ENCODE data around the gene ANO7.

The ANO7 gene

GRCh38 chr2:241258505-241259280 lies 70.2 kb downstream of the ANO7 start:
- no peak for DNase-seq

GRCh38 chr2:241260911-241261310 lies 72.4 kb downstream of the ANO7 start:
- no peak for DNase-seq

- DNase-seq = no peak
Measured at GRCh38 chr2:241261628-241262027, 73.2 kb downstream of the ANO7 start.

DNA sequence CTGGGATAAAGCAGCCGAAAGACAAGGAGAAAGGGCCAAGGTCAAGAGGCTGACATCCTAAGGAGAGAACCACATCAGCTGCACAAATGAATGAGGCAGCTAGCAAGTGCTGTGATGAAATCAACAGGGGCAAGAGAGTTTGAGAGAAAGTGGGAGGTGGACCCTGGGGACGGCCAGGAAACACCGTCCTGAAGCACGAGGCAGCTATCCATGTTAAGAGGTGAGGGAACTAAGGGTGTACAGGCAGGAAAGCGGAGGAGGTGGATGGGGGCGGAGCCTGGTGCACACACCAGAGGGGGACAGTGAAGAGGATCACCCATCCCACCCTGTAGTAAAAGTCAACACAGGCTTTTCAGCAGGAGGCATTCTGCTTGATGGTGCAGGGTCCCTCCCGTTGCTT lies 74.6 kb downstream of the ANO7 start:
- DNase-seq = no peak

DNA sequence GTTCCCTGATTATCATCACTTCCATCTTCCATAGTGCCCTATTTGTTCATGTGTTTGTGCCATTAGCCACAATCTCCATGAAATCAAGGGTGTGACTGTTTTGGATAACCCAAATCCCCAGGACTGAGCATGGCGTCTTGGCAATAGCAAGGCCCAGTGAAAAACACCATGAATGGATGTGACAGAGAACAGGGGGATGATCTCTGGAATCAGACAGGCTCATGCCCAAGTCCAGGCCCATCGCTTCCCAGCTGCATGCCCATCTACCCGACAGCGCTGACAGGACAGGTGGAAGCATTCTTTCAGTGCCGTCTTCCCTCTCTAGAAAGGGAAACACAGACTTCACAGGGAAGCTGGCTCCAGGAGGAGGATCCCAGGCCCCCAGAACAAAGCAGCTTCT lies 77.0 kb downstream of the ANO7 start:
- no peak for DNase-seq

DNA sequence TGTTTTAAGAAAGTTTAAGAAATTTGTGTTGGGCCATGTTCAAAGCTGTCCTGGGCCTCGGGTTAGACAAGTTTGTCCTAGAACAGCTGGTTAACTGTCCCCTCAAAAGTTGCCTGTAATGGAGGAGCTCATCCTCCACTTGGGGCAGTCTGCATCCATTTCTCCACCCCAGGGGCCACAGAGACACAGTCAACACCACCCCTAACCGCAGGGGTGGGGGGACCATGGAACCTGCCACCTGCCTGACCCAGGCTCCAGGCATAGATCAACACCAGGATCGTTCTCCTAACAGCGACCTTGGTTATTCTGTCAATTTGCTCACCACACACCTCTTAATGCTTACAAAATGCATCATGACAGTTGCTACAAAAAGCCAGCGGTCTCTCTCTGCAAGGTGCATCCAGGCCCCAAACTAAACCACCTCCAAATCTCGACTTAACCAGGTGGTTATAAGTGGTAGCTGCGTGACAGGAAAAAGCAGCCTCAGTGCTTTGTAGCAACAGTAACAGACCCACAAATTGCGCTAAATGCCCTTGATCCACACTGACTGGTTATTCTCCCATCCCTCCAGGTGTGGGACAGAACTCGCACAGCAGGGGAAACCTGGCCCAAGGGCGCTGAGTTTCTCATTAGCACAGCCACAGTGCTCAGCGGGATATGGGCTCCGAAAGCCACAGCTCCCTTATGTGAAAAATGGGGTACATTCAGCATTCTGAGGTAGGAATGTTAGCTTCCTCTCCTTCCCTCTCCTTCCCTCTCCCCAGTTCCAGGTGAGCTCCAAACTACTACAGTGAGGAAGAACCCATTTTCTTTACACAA lies 79.0 kb downstream of the ANO7 start:
- DNase-seq = no peak

GRCh38 chr2:241268306-241268705 lies 79.8 kb downstream of the ANO7 start:
- no peak for DNase-seq

DNA sequence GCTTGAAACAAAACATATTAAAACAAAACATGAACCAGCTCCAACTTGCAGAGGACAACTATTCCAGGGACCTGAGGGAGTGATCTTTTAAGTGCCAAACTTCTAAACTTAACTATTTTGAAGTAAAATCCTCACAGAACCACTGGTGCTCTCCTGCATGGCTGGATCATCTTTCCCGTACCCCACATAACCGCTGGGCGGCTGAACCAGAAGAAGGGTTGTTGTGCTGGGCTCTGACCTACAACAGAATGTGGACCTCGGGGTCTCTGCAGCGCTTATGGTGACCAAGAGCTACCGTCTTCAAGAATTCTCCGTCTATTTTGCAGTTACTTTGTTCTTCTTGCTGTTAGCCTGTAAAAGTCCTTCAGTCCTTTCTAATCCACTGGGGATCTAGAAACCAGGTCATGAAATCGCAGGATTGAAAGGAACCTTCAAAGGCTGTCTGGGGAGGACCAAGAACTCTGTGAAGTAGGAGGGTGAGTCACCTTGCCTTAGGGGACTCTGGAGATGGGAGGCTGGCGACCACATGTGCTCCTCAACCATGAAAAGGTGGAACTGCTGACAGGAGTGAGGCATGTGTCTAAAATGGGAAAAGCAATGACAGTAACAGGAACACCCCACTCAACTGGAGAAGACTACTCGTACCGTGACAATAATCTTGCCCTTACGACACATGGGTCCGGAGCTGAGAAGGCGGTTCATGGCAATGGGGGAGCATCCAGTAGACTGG lies 80.4 kb downstream of the ANO7 start:
- DNase-seq = no peak

- no peak for DNase-seq
Measured at GRCh38 chr2:241269707-241270520, 81.4 kb downstream of the ANO7 start.

GRCh38 chr2:241270531-241270930 lies 82.1 kb downstream of the ANO7 start:
- no peak for DNase-seq

GRCh38 chr2:241271706-241272302 lies 83.3 kb downstream of the ANO7 start:
- no peak for DNase-seq

DNA sequence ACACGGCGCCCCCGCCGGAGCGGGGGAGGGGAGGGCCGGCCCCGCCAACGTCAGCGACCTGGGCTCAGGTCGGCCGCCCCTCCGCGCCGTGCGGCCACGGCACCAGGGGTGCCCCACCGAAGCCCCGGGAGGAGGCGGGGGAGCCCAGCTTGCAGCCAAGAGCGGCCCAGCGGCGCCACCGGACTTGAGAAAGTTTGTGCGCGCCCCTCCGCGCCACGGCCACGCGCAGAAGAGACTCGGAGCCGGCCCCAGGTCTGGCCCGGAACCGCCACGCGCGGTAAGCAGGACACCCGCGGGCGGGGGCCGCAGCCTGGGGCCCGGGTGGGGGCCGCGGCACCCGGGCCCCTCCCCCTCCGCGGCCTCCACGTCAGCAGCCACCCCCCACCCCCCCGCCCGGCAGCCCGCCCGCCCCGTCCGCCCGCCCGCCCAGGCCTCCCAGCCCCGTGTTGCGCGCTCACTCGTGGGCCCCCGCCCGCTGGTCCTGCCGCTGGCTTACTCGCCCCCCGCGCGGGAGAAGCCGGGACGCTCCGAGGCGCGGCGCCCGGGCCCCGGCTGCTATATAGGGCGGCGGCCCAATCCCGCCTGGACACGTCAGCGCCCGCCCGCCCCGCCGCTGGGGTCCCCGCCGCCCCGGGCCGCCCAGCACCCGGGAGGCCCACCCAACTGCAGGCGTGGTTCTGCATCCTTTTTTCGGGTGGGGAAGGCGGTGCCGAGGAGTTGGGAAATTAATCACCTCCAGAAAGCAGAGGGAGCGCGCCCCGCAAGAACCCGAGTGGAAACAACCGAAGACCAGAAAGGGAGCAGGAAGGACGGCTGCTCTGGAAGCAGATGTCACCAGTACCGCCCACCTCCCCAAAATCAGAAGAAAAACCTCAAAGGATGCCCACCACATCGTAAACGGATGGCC lies 84.1 kb downstream of the ANO7 start:
- no peak for DNase-seq

DNA sequence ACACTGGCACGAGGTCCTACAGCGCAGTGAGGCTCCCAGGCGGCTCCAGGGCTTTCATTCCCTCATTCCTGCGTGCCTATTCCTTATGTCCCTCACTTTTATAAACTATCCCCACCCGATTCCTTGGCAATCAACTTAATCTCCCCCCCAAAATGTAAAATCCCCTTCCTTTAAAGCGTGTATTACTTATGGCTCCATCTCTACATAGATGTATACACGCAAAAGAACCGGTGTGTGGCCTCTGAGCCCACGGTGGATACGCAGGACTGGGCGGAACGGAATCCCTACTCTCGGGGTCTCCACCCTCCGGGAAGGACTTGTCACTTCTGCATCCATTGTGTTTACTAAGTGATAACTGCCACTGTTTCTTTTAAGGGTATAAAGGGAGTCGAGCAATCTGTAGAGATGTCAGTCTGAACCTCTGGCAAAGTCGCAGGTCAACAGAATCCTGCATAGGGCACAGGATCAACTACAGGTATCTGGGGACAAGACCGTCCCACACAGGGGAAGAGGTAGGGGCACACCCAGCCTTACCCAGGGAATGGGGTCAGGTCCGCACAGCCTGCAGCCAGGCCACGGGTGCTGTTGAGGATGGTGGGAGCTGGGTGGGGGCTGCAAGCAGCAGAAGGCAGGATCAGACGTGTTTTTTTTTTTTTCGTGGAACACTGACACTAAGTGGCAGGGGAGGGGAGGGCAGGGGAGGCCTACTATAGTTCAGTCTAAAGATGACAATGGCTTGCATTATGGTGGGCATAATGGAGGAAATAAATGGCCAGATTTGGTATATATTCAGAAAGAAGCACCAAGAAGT lies 84.9 kb downstream of the ANO7 start:
- no peak for DNase-seq

DNA sequence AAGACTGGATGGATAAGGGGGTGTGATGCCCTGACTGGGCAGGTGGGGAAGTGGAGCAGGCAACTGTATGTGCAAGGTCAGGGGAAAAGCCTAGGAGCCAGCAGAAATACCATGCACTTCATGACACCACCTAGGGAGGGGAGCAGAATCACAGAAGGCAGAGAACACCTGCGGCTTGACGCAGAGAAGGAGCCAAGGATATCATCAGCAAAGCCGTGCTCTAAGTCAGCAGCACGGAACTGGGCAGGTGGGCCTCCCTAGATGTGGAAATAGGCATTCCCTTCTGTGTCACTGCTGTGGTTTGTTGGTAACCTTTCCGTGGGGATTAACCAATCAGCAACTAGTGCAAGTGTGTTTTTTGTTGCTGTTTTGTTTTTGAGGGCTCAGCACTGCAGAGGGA lies 85.7 kb downstream of the ANO7 start:
- peak; percentile 21 for DNase-seq
